Measurements from ENCODE around the gene RAPGEF3.

Gene RAPGEF3

GRCh38 chr12:47758834-47759690 is at the start of gene RAPGEF3:
Gene RAPGEF3, minus strand, starts transcription at chr12:47758880. Its CDS starts 324 bp downstream, at chr12:47758556.
- DNase-seq = no peak

GRCh38 chr12:47808050-47808449 is 49.4 kb upstream of the RAPGEF3 start:
- DNase-seq = no peak

GRCh38 chr12:47807338-47807737 is 48.7 kb upstream of the RAPGEF3 start:
- no peak for DNase-seq

GRCh38 chr12:47805417-47805816 is 46.7 kb upstream of the RAPGEF3 start:
- no peak for DNase-seq

GRCh38 chr12:47804171-47804570 is 45.5 kb upstream of the RAPGEF3 start:
- DNase-seq = no peak

GRCh38 chr12:47803191-47803875 is 44.7 kb upstream of the RAPGEF3 start:
- DNase-seq = no peak

- DNase-seq = no peak
Observed at GRCh38 chr12:47802312-47802711, 43.6 kb upstream of the RAPGEF3 start.

GRCh38 chr12:47801904-47802246 is 43.2 kb upstream of the RAPGEF3 start:
- no peak for DNase-seq

- DNase-seq = no peak
Observed at GRCh38 chr12:47801170-47801903, 42.7 kb upstream of the RAPGEF3 start.

- DNase-seq = no peak
Observed at GRCh38 chr12:47800582-47800981, 41.9 kb upstream of the RAPGEF3 start.

- no peak for DNase-seq
Observed at GRCh38 chr12:47799357-47799955, 40.8 kb upstream of the RAPGEF3 start.

- DNase-seq = no peak
Observed at GRCh38 chr12:47798382-47798948, 39.8 kb upstream of the RAPGEF3 start.

GRCh38 chr12:47797441-47797840 is 38.8 kb upstream of the RAPGEF3 start:
- no peak for DNase-seq

GRCh38 chr12:47795814-47796411 is 37.2 kb upstream of the RAPGEF3 start:
- DNase-seq = no peak

GRCh38 chr12:47795121-47795813 is 36.6 kb upstream of the RAPGEF3 start:
- DNase-seq = no peak

GRCh38 chr12:47794679-47795078 is 36.0 kb upstream of the RAPGEF3 start:
- no peak for DNase-seq

GRCh38 chr12:47793015-47793681 is 34.5 kb upstream of the RAPGEF3 start:
- DNase-seq = no peak

- no peak for DNase-seq
Observed at GRCh38 chr12:47791874-47792273, 33.2 kb upstream of the RAPGEF3 start.

- DNase-seq = no peak
Observed at GRCh38 chr12:47791351-47791746, 32.7 kb upstream of the RAPGEF3 start.

- no peak for DNase-seq
Observed at GRCh38 chr12:47790676-47791350, 32.1 kb upstream of the RAPGEF3 start.

Measured in NCI-H187 treated with DMSO at 0.1 percent for 48 hours (cell line).